SKM-1 (cell line): ENCODE measurements around the gene AGBL4.

Source experiments
- DNase-seq: peaks from one replicate; lab custom pipeline; 2025; ENCODE audit not compliant: unreplicated experiment; lab: John Stamatoyannopoulos, UW

The AGBL4 gene

DNA sequence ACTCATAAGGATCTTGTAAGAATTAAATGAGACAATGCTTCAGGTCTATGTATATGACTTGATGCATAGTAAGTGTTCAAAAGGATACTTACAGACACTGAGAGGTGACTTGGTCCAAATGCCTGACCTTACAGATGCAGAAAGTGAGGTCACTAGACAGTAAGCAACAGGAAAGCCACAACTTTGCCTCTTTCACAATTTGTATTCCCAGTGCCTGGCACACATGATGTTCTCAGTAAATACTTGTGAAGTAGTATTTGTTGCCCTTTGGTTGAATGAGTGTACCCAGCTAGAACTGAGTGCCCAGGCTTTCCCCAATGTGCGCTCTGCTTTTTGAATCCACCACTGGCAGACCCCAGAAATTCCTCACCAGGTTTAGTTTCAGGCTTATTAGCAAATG is 1352.2 kb downstream of the AGBL4 start:
- no peak for DNase-seq

DNA sequence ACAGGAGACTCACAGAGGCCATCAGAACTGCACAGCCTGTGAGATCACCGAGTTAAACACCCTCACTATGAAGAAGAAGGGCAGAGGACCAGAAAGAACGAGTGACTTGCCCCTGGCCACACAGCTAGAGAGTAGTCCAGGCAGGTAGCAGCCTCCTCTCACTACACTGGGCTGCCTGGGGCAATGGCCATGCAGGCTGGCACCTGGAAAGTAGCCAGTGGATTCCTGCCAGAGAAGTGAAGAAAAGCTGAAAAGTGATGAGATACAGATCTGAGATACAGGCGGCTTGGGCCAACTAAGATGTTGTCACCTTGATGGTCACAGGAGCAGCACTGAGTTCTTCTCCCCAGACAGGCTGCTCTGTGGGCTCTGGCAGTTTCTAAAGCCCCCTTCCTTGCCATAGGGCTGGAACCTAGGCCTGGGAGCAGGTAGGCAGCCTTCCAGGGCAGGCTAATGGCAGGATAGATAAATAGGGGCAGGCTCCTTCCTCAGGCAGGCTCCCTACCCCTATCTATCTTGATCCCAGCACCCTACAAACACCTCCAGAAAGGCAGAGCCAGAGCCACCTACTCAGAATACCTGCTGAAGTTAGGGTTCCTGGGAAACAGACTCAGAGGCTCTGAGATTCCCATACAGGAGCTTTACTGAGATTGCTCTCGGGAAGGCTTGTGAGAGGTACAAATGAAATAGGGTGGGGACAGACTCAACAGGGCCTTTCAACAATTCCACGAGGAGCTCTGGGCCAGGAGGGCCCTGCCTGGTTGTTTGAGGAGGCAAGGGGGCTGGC is 1353.3 kb downstream of the AGBL4 start:
- DNase-seq = no peak

DNA sequence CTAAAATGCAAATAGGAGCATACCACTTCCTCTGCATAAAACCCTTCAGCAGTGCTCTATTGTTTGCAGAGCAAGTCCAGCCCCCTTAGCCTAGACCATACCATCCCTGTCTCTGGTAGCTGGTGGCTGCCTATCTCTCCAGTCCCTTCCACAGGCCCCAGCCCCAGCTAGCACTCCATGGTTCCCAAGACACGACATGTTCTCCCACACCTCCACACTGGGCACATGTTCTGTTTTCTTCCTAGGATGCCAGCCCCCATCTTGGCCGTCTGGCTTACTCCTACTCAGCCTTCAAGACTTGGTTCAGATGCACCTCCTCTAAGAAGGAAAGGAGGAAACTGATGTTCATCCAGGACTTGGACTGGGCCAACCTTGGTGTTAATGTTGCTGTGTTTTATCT is 1355.4 kb downstream of the AGBL4 start:
- no peak for DNase-seq

DNA sequence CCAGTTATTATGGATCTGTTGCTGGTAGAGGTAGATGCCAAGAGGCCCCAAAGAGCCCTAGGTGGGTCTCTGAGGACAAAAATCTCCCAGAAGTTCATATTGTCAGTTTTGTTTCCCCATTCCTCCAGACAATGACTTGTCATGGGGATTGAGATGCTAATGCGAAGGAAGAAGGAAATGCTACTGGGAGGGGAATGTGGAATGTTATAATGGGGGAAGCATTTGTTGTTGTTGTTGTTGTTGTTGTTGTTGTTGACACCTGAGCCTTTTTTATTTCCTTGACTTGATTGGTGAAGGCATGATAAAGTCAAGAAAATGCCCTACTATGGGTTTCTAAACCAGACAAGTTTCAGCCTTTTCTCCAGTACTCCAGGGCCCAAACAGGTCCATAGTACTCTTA is 1356.0 kb downstream of the AGBL4 start:
- DNase-seq = no peak

DNA sequence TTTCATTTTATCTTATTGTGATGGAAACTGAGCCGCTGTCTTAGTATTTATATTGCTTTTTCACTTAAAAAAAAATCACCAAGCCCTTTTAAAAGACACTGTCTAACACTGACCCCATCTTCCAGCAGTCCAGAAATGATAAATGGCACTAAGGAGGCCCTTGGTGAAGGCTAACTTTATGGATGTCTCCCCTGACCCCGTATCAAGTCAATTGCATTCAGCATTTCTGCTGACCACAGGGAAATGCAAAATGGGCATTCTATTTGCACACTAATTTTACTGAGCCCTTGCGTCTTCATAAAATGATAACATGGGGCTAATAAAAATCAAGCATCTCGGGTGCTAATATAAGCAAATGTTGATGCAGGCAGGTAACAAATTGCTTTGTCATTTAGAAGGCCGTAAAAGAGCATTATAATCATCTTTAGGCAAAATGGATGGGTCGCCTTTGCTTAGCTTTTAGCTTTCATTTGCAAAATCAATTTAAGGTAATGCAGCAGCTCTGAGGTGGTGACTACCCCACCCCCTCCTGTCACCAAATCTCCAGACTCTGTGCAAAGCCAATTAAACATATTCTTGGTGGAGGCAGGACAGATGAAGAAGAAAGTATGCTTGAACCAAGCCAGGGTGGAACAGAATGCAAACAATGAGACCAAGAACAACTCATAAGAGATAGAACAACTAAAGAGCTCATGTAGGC is 1357.9 kb downstream of the AGBL4 start:
- no peak for DNase-seq

DNA sequence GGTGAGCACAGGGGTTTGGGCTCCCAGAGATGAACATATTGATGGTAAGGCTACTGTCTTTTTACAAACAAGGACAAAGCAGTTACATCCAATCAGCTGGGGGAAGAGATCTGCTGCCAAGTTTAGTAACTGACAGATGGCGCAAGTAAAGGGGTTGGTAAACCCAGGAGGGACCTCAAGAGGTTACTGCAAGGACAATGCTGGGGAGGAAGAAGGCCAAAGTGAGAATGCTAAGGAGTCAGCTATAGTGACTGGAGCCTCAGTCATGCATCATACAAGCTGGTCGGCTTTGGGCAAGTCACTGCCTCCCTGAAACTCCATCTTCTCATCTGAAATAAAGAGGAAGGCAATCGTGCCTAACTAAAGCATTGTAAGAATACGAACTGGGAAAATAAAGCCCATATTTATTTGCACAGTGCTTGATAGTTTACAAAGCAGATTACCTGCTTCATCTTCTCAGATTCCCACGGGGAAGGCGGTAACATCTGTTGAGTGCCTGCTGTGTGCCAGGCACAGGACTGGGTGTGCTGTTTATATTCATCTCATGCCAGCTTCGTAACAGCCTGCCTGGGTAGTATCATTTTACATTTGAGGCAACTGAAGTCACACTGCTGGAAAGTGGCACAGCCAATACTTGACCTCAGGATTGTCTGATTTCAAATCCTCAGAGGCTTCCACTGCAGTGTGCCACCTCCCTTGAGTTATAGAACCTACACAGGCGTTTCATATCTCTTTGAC is 1361.9 kb downstream of the AGBL4 start:
- DNase-seq = peak; percentile 57

DNA sequence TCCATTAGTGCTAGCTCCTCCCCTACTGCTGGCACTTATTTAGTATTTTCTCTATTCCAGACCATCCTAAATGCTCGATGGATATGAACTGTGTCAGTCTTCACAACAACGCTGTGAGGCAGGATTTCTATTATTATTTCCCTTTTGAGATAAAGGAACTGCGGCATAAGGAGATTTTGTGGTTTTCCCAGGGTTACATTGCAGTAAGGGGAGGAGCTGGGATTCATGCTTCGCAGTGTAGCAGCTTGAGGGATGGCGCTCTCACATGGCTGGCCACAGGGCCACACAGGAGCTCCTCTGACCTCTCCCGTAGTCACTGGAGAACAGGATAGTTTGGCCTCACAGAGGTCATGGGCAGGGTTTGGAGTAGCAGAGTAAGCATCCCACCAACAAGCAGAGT is 1364.0 kb downstream of the AGBL4 start:
- DNase-seq = no peak

DNA sequence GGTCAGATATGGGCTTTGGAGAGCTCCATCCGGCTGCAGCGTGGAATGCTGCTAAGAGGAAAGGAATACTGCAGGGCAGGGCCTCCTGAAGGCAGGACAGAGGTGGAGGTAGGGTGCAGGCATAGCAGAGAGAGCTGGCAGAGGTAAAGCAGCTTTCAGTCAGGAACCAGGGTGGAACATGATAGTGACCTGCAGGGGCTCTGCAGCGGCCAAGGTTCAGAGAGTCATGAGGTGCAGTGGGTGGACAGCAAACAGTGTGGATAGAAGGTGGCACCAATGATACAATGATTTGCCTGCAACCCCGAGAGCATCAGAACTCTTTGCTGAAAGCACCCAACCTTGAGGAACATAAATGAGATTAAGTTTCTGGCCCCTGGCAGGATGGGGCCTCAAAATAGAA is 1366.3 kb downstream of the AGBL4 start:
- DNase-seq = no peak

DNA sequence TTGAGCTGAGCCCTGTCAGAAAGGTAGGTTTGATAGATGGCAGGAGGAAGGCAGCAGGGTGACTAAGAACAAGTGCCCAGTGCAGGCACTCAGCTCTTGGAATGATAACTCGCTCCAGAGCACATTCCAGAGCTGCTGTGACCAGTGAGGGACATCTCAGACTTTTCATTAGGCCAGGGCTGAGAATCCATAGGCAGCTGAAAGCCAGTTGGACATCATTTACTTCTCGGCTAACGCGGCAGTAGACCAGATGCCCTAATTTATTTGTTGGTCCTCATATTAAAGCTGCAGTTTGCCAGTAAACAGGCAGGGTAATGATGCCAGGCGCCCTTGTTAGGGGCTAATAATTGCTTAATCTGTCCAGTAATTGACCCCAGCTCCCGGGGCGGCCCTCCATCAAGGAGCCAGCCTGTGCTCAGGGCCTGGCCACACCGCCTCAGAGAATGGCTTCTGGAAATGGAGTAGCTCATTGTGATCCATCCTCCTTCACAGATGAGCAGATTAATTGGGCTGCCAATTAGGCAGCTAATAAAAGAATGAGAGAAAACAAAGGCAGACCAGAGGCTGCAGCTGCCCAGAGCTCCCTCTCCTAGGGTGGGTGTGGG is 1369.0 kb downstream of the AGBL4 start:
- DNase-seq = no peak

DNA sequence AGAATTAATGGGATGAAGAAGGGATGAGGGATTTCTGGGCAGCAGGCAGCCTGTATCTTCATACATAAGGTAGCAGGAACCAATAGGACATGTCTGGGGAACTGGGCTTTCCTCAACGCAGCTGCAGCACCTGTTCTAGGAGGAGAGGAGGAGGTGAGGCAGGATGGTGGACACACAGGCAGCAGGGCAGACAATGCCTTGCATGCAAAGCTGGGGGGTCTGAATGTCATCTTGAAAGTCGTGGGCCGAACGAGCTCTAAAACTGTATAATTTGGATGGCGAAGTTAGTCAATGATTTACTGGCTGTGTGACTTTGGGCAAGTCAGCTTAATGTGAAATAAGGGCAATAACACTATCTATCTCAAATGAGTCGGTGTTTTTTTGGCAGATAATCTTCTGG is 1371.4 kb downstream of the AGBL4 start:
- DNase-seq = no peak

DNA sequence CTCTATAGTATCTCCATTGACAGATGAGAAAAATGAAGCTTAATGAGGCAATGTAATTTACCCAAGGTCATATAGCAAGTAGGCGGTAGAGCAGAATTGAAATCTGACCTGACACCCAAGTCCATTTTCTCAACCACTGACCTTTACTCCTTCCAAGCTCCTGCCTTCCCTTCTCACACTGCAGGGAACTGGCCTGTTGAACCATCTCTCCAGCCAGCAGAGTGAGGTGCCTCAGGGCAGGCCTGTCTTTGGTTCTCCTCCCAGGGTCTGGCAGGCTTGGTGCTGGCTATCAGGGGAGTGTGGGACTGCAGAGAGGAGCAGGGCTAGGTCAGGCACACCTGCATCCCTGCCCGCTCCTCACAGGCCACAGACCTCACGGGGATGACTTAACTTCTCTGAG is 1373.9 kb downstream of the AGBL4 start:
- no peak for DNase-seq

DNA sequence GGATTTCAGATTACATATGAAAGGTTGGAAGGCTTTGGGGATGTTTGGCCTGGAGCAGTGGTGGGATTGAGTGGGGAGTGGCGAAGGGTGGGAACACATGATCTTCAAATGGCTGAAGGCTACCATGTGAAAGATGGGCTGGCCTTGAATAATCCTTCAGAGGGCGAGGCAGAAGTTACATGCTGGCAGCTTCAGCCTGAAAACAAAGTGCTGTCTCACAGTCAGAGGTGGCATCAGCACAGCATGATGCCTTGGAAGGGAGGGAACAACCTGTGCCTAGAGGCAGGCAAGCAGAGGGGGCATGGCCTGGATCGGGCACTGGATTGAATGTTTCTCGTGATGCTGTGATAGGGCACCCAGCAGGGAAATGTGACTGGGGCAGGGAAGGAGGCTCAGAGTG is 1377.9 kb downstream of the AGBL4 start:
- DNase-seq = no peak

DNA sequence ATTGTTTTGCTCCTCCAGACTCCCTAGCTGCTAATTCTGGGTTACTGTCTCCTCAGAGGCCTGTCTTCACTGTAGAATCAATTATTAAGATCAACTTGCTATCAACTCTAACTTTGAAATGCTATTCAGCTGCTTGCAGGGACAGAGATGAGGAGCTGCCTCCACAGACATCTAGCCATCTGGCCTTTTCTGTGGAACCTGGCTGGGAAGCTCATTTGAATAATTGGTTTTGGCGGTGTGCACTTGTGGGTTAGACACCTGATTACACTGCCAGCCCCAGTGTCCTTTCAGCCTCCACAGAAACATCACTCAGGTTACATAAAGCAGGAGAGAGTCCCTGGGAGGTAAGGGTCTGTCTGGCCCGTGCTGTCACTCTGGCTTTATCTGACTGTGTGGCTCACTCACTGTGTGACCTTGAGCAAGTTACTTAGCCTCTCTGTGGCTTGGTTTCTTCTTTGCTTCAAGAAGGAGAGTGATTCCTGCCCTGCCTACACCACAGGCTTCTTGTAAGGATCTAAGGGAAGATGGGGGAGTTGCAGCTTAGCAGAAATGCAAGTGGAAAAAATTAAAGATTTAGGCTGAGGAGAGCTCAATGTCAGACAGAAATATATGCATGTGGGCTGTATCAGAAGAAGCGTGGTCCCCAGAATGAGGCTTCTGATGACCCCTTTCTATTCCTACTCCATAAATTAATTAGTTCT is 1378.7 kb downstream of the AGBL4 start:
- DNase-seq = no peak

DNA sequence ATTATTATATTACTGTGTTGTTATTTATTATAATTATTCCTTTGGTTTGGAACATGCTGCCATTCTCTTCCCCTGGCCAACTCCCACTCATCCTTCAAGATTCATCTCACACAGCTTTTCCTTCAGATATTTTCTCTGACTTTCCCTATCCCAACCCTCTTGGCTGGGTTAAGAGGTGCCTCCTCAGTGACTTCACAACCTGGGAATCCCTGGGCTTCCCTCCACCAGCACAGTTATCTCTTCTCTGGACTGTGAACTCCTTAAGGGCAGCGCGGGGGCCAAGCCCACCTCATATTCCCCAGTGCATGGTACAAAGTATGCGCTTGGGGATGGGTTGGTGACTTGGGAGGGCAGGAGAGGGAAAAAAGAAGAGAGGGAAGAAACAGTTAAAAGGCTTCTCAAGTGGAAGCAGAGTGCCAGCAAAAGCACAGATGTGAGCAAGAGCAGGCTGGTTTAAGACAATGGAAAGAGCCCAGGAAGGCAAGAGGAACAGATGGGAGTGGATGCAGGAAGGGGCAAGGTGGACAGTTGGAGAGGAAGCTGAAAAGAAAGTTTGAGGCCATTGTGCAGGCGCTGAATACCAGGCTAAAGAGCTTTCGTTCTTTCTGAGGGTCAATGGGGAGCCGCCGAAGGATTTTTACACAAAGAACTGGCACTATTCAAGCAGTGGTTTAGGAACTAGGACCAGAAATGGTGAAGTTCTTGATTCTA is 1379.4 kb downstream of the AGBL4 start:
- no peak for DNase-seq

DNA sequence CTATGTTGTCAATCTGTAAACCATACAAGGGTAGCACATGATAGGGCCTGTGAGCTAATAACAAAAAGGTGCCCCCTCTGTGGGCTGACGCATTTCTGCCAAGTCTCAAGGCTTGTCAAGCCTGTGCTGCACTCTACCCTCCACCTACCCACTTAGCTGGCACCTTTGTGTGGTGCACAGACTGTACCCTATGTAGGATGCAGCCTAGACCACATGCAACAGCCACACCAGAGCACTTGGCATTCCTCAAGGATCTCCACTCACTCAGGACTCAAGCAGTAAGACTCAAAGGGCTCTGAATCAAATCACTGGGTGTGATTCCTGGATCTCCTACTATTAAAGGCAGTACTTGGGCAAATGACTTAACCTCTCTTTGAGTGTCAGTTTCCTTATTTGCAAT is 1380.6 kb downstream of the AGBL4 start:
- DNase-seq = no peak

DNA sequence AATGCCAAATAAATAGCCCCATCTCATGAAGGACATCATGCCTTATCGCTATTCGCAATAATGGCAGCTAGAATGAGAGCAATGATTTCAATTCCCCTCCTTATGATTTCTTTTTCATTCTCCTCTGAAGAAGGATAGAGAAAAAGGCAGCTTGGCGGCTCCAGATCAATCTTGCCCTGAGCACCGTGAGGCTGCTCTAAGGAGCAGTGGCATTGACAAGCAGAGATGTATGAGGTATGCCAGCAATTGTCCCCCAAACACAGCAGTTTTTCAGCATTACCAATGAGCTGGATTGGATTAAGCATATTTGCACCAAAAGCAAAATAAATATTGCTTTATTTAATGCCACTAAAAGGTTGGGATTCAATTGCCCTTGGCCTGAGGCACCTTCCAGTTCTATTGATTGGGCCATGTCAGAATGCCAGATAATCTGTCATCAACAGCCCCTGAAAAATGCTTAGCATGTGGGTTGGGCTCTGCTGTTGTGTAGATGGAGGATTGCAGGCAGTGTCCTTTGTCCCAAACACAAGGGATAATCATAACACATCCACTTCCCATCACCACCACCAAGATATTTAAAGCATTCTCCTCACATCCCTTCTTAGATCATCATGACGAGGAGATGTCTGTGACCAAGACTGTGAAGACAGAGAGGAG is 1382.8 kb downstream of the AGBL4 start:
- DNase-seq = no peak

DNA sequence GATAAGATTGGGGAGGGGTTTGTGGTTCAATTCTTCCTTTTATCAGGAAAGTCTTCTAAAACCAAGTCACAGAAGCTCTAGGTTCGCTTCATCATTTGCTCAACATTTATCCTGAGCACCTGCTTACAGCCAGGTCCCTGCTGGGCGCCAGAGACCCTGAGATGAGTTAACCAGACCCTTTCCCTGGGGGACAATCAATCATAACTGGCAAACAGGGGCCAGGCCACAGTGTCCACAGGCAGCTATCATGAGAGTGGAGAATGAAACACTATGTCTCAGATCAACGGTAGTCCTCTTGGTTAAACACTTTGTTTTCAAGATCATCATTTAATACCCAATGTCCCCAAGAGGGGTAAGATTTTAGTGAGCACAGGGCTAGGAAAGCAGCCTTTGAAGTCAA is 1393.9 kb downstream of the AGBL4 start:
- no peak for DNase-seq

DNA sequence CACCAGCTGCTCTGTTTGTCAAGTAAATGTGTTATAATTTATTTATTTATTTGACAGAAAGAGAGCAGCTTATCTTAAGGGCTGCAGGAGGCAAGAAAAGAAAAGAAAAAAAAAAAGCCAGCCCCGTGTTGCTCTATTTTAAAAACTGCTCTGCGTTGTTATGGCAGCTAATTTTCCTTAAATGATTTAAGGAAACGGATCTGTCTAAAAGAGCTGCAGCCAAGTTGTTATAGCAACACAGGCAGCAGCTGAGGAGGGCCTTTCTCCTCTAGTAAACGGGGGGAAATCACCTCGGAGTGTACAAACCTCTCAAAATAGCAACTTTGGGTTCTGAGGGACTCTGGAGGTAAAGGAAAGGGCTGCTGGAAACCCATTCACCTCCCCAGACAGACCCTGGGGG is 1396.3 kb downstream of the AGBL4 start:
- no peak for DNase-seq

DNA sequence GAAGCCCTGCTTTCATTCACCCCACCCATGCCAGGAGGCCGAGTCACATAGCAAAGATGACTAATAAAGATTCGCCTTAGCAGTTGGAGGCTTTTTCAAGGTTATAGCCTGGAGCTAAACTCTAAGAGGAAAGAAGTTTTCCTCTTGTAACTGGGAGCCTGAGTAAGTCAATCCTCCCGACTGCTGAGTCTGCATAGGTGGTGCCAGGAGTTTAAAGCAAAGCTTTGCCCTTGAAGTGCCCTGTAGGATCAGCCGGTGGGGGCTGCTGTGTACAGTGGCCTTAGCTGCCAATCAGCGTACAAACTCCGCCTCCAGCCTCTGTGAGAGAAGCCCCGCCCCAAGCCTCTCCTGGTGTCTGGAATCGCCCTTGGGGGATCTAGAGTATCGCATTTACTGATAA is 1404.2 kb downstream of the AGBL4 start:
- DNase-seq = no peak

DNA sequence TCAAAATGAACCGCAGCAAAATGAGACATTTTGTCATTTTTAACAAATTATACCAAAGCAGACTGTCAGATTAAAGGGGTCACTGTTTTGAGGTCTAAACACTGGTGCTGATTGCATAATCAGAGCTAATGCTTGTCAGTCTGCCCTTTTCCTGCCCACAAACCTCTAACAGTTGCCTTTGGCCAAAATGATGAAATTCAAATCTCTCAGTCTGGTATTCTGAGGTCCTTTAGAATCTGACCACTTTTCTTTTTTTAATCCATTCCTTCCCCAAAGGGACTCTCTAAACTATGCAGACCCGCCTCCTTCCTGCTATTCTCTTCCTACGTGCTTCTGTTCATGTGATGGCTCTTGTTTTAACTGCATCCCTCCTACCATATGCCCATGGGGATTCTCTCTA is 1406.5 kb downstream of the AGBL4 start:
- DNase-seq = peak; percentile 35
